RWPE2 (cell line): ENCODE results near the gene THPO.

Source experiments
- ATAC-seq: fragments of 200-7000 bp; cut with Tn5 transposase; 3 replicates; pipeline ENCODE4 v1.9.1; 2021; ENCODE audit warnings: low read depth
- DNase-seq: peaks from one replicate; pipeline ENCODE4 v3.0.0-alpha.2; 2020; ENCODE audit warnings: low spot score
- H3K27ac ChIP-seq: fragments of 450-650 bp; 2 replicates; pipeline ENCODE4 v1.5.1; 2017; ENCODE audit warnings: mild to moderate bottlenecking; ENCODE audit not compliant: poor library complexity, severe bottlenecking
- H3K27me3 ChIP-seq: fragments of 250-450 bp; sonication (Bioruptor Pico); 2 replicates; pipeline ENCODE4 v1.5.1; 2021; ENCODE audit warnings: mild to moderate bottlenecking, moderate library complexity; ENCODE audit not compliant: insufficient read depth, poor library complexity, severe bottlenecking
- H3K36me3 ChIP-seq: fragments of 250-450 bp; sonication (Bioruptor Pico); 2 replicates; pipeline ENCODE4 v1.5.1; 2020; ENCODE audit warnings: low read depth, mild to moderate bottlenecking, moderate library complexity
- H3K4me1 ChIP-seq: fragments of 250-450 bp; sonication (Bioruptor Pico); 2 replicates; pipeline ENCODE4 v1.5.1; 2021; ENCODE audit warnings: mild to moderate bottlenecking, moderate library complexity; ENCODE audit not compliant: insufficient read depth, poor library complexity, severe bottlenecking
- H3K4me3 ChIP-seq: fragments of 250-450 bp; sonication (Bioruptor Pico); 2 replicates; pipeline ENCODE4 v1.5.1; 2021; ENCODE audit warnings: mild to moderate bottlenecking, moderate library complexity; ENCODE audit not compliant: severe bottlenecking
- H3K9me3 ChIP-seq: fragments of 250-450 bp; sonication (Bioruptor Pico); 2 replicates; pipeline ENCODE4 v1.5.1; 2021; ENCODE audit warnings: mild to moderate bottlenecking, moderate library complexity; ENCODE audit not compliant: severe bottlenecking
- TF ChIP-seq, protein P1 (sequence below): fragments of 450-650 bp; IDR thresholded peaks from one replicate; pipeline ENCODE4 v1.5.1; 2017; ENCODE audit warnings: mild to moderate bottlenecking, moderate library complexity; ENCODE audit not compliant: poor library complexity, severe bottlenecking

Gene THPO

DNA sequence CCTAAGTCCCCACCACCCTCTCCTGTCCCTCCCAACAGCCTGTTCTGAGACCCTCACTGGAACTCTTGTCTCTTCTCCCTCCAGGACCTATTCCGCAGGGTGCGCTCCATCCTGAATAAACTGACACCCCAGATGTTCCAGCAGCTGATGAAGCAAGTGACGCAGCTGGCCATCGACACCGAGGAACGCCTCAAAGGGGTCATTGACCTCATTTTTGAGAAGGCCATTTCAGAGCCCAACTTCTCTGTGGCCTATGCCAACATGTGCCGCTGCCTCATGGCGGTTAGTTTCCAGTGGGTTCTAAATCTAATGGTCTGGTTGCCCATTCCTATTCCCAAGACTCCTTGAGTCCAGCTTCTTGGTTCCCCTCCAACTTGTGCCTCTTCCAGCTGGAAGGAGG is 54.3 kb downstream of the THPO start:
- TF ChIP-seq, protein P1, sequence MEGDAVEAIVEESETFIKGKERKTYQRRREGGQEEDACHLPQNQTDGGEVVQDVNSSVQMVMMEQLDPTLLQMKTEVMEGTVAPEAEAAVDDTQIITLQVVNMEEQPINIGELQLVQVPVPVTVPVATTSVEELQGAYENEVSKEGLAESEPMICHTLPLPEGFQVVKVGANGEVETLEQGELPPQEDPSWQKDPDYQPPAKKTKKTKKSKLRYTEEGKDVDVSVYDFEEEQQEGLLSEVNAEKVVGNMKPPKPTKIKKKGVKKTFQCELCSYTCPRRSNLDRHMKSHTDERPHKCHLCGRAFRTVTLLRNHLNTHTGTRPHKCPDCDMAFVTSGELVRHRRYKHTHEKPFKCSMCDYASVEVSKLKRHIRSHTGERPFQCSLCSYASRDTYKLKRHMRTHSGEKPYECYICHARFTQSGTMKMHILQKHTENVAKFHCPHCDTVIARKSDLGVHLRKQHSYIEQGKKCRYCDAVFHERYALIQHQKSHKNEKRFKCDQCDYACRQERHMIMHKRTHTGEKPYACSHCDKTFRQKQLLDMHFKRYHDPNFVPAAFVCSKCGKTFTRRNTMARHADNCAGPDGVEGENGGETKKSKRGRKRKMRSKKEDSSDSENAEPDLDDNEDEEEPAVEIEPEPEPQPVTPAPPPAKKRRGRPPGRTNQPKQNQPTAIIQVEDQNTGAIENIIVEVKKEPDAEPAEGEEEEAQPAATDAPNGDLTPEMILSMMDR = no peak
- peaks cover 13% of the 10 kb centered on the region for H3K4me1 ChIP-seq

DNA sequence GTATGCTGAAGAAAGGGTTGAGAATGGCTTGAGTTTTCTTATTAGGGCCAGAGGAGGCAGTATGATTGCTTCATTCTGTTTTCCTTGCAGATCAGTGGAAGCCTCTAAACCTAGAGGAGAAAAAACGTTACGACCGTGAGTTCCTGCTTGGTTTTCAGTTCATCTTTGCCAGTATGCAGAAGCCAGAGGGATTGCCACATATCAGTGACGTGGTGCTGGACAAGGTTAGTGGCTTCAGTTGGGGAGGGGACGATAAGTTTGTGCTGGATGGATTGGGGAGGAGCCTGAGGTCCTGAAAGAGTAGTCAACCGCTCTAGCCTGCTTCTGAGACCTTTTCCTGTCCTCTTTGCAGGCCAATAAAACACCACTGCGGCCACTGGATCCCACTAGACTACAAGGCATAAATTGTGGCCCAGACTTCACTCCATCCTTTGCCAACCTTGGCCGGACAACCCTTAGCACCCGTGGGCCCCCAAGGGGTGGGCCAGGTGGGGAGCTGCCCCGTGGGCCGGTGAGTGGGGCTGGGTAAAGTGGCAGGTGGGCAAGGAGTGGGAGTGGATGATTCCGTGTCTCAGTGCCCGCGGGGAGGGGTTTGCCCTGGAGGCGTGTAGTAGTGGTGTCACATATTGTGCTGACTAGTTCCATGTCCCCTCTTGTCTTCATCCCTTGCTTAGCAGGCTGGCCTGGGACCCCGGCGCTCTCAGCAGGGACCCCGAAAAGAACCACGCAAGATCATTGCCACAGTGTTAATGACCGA is 55.1 kb downstream of the THPO start:
- no peaks in the 10 kb centered on the region for H3K27me3 ChIP-seq
- TF ChIP-seq, protein P1 = no peak
- H3K36me3 ChIP-seq = peaks cover 94% of the 10 kb centered on the region
- DNase-seq (no peak), ATAC-seq (no peak)
- no peak overlapping the region for H3K27ac ChIP-seq
- H3K4me1 ChIP-seq = peaks cover 13% of the 10 kb centered on the region
- H3K9me3 ChIP-seq = no peaks in the 10 kb centered on the region
- no peak overlapping the region for H3K4me3 ChIP-seq

More for the DNA sequence above, 54.3 kb downstream of the THPO start:
- peaks cover 94% of the 10 kb centered on the region for H3K36me3 ChIP-seq
- no peak for DNase-seq
- no peak for ATAC-seq
- no peaks in the 10 kb centered on the region for H3K9me3 ChIP-seq
- no peak overlapping the region for H3K27ac ChIP-seq
- no peak overlapping the region for H3K4me3 ChIP-seq
- H3K27me3 ChIP-seq = no peaks in the 10 kb centered on the region
